Activated T-cell treated with anti-CD3 and anti-CD28 coated beads for 4 hours (primary cell): ENCODE data around the gene FAN1.
A peak's percentile ranks its signal among the peaks of the same experiment; 100 is the strongest.
"Not testable (repeated sequence)": the region's sequence is repeated elsewhere in the genome, so short reads cannot be mapped to it uniquely, and the experiment has no call there.

Experiments
- DNase-seq: peaks from one replicate; pipeline ENCODE4 v3.0.0-alpha.2; 2020

The FAN1 gene

GRCh38 chr15:30903497-30904187 is at the start of gene FAN1:
TSS of gene FAN1 (plus strand) at chr15:30903915. CDS start at chr15:30904664, 749 bp downstream.
- peak; percentile 73 for DNase-seq

GRCh38 chr15:30859091-30859874 is 44.4 kb upstream of the FAN1 start:
- DNase-seq = no peak

- DNase-seq = no peak
Observed at GRCh38 chr15:30865257-30865656, 38.5 kb upstream of the FAN1 start.

GRCh38 chr15:30870681-30871080 is 33.0 kb upstream of the FAN1 start:
- DNase-seq = no peak

- DNase-seq = no peak
Observed at GRCh38 chr15:30872341-30872748, 31.4 kb upstream of the FAN1 start.

GRCh38 chr15:30877070-30877469 is 26.6 kb upstream of the FAN1 start:
- no peak for DNase-seq

GRCh38 chr15:30878515-30878914 is 25.2 kb upstream of the FAN1 start:
- DNase-seq = no peak

GRCh38 chr15:30882849-30883433 is 20.8 kb upstream of the FAN1 start:
- DNase-seq = no peak

GRCh38 chr15:30883666-30884065 is 20.0 kb upstream of the FAN1 start:
- DNase-seq = not testable (repeated sequence)

- no peak for DNase-seq
Observed at GRCh38 chr15:30885814-30886213, 17.9 kb upstream of the FAN1 start.

- DNase-seq = no peak
Observed at GRCh38 chr15:30889196-30889595, 14.5 kb upstream of the FAN1 start.

- no peak for DNase-seq
Observed at GRCh38 chr15:30895461-30896210, 8.1 kb upstream of the FAN1 start.

GRCh38 chr15:30896211-30896606 is 7.5 kb upstream of the FAN1 start:
- no peak for DNase-seq

- DNase-seq = no peak
Observed at GRCh38 chr15:30901889-30902288, 1.8 kb upstream of the FAN1 start.

GRCh38 chr15:30904812-30905211 is 1.1 kb downstream of the FAN1 start:
- no peak for DNase-seq

GRCh38 chr15:30905821-30906220 is 2.1 kb downstream of the FAN1 start:
- DNase-seq = no peak

- no peak for DNase-seq
Observed at GRCh38 chr15:30906366-30906765, 2.7 kb downstream of the FAN1 start.

- DNase-seq = no peak
Observed at GRCh38 chr15:30913761-30914160, 10.0 kb downstream of the FAN1 start.

GRCh38 chr15:30917013-30917412 is 13.3 kb downstream of the FAN1 start:
- DNase-seq = no peak

GRCh38 chr15:30917675-30918074 is 14.0 kb downstream of the FAN1 start:
- no peak for DNase-seq

GRCh38 chr15:30918366-30918765 is 14.7 kb downstream of the FAN1 start:
- no peak for DNase-seq

- DNase-seq = no peak
Observed at GRCh38 chr15:30919877-30920550, 16.3 kb downstream of the FAN1 start.

GRCh38 chr15:30921106-30921505 is 17.4 kb downstream of the FAN1 start:
- no peak for DNase-seq
